Left lung (tissue), 10 donors: ENCODE data around the gene SREBF2. TPM values are rescaled to one million over a fixed set of nuclear protein-coding genes. Genes with fewer than 3 reads are reported as not detected.
"Not testable (repeated sequence)": the region's sequence is repeated elsewhere in the genome, so short reads cannot be mapped to it uniquely, and the experiment has no call there.

ENCODE experiments used
- ATAC-seq: fragments of 200-7000 bp; cut with Tn5 transposase; one replicate; pipeline ENCODE4 v1.9.1; 2020; ENCODE audit warnings: moderate library complexity
- DNase-seq, 4 donors: peaks; one replicate each; pipeline ENCODE4 v3.0.0-alpha.2; 2013 to 2020
- H3K27ac ChIP-seq, 2 donors: fragments of 200-600 bp; sonication (generic) in 1 of 2; one replicate each; pipeline versions ENCODE4 v1.5.0 to v1.8.0; 2020 to 2021
- H3K27me3 ChIP-seq, 2 donors: fragments of 200-600 bp; sonication (generic) in 1 of 2; one replicate each; pipeline versions ENCODE4 v1.5.0 to v1.8.0; 2020 to 2021
- H3K36me3 ChIP-seq, 2 donors: fragments of 200-600 bp; sonication (generic) in 1 of 2; one replicate each; pipeline versions ENCODE4 v1.5.0 to v1.8.0; 2020 to 2021
- H3K4me1 ChIP-seq, 2 donors: fragments of 200-600 bp; one replicate each; pipeline ENCODE4 v1.8.0; 2021
- H3K4me3 ChIP-seq, 2 donors: fragments of 200-600 bp; sonication (generic) in 1 of 2; one replicate each; pipeline versions ENCODE4 v1.5.0 to v1.8.0; 2020 to 2021; ENCODE audit warnings: mild to moderate bottlenecking in 1 of 2
- H3K9me3 ChIP-seq, 2 donors: fragments of 200-600 bp; sonication (generic) in 1 of 2; one replicate each; pipeline versions ENCODE4 v1.5.0 to v1.8.0; 2020 to 2021
- intact Hi-C, 2 donors: fragments of 100-400 bp; cut with DNase I; formaldehyde crosslinking; loops; one replicate each; pipeline versions ENCODE4 v1.11.2 to v1.14.2; 2022
- polyA plus RNA-seq, 6 donors: library from polyadenylated mRNA; unstranded; fragments of 120-200 nt; gene quantifications; one replicate each; pipeline ENCODE4 v1.2.1, GENCODE V29; 2013; ENCODE audit not compliant: insufficient read length in 6 of 6
- total RNA-seq, 2 donors: library from RNA; stranded (reverse); fragmentation: NEBNext Ultra II Directional; extraction: Animal tissue kit (Norgen Biotek cat#: 25700); gene quantifications; one replicate each; pipeline ENCODE4 v1.2.1, GENCODE V29; 2021
- TF ChIP-seq, protein P1 (sequence below), 2 donors: fragments of 200-600 bp; sonication (generic) in 1 of 2; IDR thresholded peaks; one replicate each; pipeline versions ENCODE4 v1.5.0 to v1.8.0; 2021; ENCODE audit warnings: antibody characterized with exemption in 2 of 2
- donor health status: DM: no; HTN: yes; CAD: no.
- donor health status: DM: no; HTN: no; CAD: no.

SREBF2 gene
- total and polyA plus RNA-seq, 8 donors = 49.2 to 162 (median 75.7) TPM

- Histone ChIP-seq H3K27me3 (no peaks in the 10 kb centered on the region), H3K9me3 (no peaks in the 10 kb centered on the region), H3K27ac (peak within 1 kb of the TSS in 1 of 2 donors; percentile 24), H3K36me3 (no peaks in the 10 kb centered on the region), H3K4me1 (peaks cover 0 to 17% of the 10 kb centered on the region in 2 donors), H3K4me3 (peak within 1 kb of the TSS; percentile 67 to 90)
- intact Hi-C loops = loop anchor here in 1 of 2 donors (10.0 kb wide), 1 partner anchor 122 kb away; no protein-coding TSS in a partner anchor
- DNase-seq (peak; percentile 91 to 97 (median 92)), ATAC-seq (peak; percentile 98)
- TF ChIP-seq, protein P1, sequence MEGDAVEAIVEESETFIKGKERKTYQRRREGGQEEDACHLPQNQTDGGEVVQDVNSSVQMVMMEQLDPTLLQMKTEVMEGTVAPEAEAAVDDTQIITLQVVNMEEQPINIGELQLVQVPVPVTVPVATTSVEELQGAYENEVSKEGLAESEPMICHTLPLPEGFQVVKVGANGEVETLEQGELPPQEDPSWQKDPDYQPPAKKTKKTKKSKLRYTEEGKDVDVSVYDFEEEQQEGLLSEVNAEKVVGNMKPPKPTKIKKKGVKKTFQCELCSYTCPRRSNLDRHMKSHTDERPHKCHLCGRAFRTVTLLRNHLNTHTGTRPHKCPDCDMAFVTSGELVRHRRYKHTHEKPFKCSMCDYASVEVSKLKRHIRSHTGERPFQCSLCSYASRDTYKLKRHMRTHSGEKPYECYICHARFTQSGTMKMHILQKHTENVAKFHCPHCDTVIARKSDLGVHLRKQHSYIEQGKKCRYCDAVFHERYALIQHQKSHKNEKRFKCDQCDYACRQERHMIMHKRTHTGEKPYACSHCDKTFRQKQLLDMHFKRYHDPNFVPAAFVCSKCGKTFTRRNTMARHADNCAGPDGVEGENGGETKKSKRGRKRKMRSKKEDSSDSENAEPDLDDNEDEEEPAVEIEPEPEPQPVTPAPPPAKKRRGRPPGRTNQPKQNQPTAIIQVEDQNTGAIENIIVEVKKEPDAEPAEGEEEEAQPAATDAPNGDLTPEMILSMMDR (IDR thresholded peaks at IDR 0.05) = no peak
Observed at GRCh38 chr22:41946629-41947423, 113.9 kb downstream of the SREBF2 start, which contains the start of gene CENPM. CENPM (minus strand) TSS chr22:41947152; CDS start chr22:41947076, 76 bp downstream.

DNA sequence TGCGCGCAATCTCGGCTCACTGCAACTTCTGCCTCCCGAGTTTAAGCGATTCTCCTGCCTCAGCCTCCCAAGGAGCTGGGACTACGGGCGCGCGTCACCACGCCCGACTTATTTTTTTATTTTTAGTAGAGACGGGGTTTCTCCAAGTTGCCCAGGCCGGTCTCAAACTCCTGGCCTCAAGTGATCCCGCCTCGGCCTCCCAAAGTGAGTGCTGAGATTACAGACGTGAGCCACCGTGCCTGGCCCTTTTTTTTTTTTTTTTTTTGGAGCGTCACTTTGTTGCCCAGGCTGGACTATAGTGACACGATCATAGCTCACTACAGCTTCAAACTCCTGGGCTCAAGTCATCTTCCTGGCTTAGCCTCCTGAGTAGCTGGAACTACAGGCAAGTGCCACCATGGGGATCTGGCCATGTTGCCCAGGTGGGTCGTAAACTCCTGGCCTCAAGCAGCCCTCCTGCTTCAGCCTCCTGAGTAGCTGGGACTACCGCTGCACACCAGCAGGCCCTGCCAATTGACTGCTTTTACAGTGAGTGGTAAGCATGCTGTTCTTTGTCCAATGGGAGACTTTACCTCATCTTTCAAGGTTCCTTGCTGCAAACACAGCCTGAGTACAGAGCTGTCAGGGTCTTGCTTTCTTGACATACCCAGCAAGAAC lies 114.6 kb downstream of the SREBF2 start:
- Histone ChIP-seq H3K36me3 (no peaks in the 10 kb centered on the region), H3K27me3 (no peaks in the 10 kb centered on the region), H3K4me3 (peak overlapping the region; percentile 67 to 90), H3K4me1 (peaks cover 0 to 17% of the 10 kb centered on the region in 2 donors), H3K9me3 (no peaks in the 10 kb centered on the region), H3K27ac (no peak overlapping the region)
- no peak for DNase-seq
- TF ChIP-seq, protein P1 (IDR thresholded peaks at IDR 0.05) = no peak
- intact Hi-C loops = loop anchor here in 1 of 2 donors (10.0 kb wide), 1 partner anchor 123 kb away; no protein-coding TSS in a partner anchor
- no peak for ATAC-seq

DNA sequence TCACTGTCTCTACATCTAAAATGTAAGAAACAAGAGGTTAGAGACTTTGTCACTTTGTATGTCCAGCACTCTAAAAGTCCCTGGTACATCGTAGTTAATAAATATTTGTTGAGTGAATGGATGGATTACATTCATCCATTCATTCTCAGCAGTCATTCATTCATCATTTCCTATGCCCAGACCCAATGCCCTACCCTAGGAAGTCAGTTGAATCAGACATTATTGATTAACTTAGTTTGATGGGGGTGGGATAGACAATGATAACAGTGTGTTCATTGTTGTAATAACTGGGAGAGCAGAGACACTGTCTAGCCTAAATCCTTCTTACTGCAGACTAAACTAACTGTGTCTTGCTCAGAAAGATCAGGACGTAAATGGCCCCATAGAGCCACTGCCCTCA lies 115.2 kb downstream of the SREBF2 start:
- no peak for ATAC-seq
- intact Hi-C loops = loop anchor here in 1 of 2 donors (10.0 kb wide), 1 partner anchor 123 kb away; no protein-coding TSS in a partner anchor
- no peak overlapping the region for H3K27ac ChIP-seq

GRCh38 chr22:41948928-41949296 lies 116.0 kb downstream of the SREBF2 start:
- not testable (repeated sequence) for H3K36me3 ChIP-seq, H3K27ac ChIP-seq, DNase-seq, H3K27me3 ChIP-seq, H3K9me3 ChIP-seq, H3K4me3 ChIP-seq, ATAC-seq
- peaks cover 0 to 17% of the 10 kb centered on the region in 2 donors for H3K4me1 ChIP-seq
- intact Hi-C loops = loop anchor here in 1 of 2 donors (10.0 kb wide), 1 partner anchor 124 kb away; no protein-coding TSS in a partner anchor

More for the DNA sequence above, 115.2 kb downstream of the SREBF2 start:
- Histone ChIP-seq H3K4me3 (no peak overlapping the region), H3K27me3 (no peaks in the 10 kb centered on the region), H3K36me3 (no peaks in the 10 kb centered on the region), H3K9me3 (no peaks in the 10 kb centered on the region), H3K4me1 (peaks cover 0 to 17% of the 10 kb centered on the region in 2 donors)
- TF ChIP-seq, protein P1 (IDR thresholded peaks at IDR 0.05) = no peak
- DNase-seq = no peak

DNA sequence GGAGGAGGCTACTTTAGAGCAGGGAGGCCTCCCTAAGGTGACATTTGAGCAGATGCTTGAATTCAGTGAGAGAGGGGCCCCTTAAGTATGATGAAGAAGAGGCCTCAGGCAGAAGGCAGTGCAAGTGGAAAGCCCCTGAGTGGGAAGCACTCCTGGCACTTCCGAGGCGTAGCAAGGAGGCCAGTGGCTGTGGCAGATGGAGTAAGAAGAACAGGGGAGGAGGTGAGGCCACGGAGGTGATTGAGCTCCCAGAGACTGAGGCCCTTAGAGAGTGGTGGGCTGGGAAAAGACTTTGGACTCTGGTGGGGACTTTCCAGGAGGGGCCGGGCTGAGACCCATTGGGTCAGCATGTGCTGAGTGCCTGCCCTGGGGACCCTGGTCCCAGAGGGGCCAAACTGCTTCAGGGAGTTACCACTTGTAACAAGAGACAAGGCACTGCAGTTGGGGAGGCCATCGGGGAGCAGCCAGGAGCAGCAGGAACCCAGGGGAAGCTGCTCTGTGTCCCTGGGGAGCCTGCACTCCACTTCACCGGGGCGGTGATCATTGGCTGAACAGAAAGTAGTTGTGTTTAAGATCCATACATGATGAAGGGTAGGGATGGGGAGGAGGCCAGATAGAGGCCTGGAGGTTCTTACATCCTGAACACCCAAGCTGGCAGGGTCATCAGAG lies 116.5 kb downstream of the SREBF2 start:
- TF ChIP-seq, protein P1 (IDR thresholded peaks at IDR 0.05) = no peak
- H3K9me3 ChIP-seq = no peaks in the 10 kb centered on the region
- DNase-seq = no peak
- intact Hi-C loops = loop anchor here in 1 of 2 donors (10.0 kb wide), 1 partner anchor 125 kb away; no protein-coding TSS in a partner anchor
- H3K27ac ChIP-seq = no peak overlapping the region
- H3K4me1 ChIP-seq = peaks cover 0 to 17% of the 10 kb centered on the region in 2 donors
- H3K4me3 ChIP-seq = no peak overlapping the region
- no peaks in the 10 kb centered on the region for H3K36me3 ChIP-seq
- ATAC-seq = no peak
- H3K27me3 ChIP-seq = no peaks in the 10 kb centered on the region
